ENCODE measurements around the gene ZPBP. TPM values are rescaled to one million over a fixed set of nuclear protein-coding genes. Genes with fewer than 3 reads are reported as not detected.

ZPBP gene, protein sequence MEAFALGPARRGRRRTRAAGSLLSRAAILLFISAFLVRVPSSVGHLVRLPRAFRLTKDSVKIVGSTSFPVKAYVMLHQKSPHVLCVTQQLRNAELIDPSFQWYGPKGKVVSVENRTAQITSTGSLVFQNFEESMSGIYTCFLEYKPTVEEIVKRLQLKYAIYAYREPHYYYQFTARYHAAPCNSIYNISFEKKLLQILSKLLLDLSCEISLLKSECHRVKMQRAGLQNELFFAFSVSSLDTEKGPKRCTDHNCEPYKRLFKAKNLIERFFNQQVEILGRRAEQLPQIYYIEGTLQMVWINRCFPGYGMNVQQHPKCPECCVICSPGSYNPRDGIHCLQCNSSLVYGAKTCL
- total RNA-seq, result not detected in 2 replicates

GRCh38 chr7:50092579-50093491 is at the start of gene ZPBP:
Gene ZPBP, minus strand, starts transcription at chr7:50093246. Its CDS starts 52 bp downstream, at chr7:50093194.

Other genes with a start within 250 kb of the ZPBP start
- gene IKZF1, start 211.5 kb upstream of the ZPBP start, total RNA-seq, result not detected in 2 replicates

Measured in aortic smooth muscle cell (primary cell).